Measurements from ENCODE around the gene MRPS34.

The MRPS34 gene

GRCh38 chr16:1724491-1724890 is 48.4 kb downstream of the MRPS34 start:
- DNase-seq = no peak

- DNase-seq = no peak
Measured at GRCh38 chr16:1723450-1724147, 49.3 kb downstream of the MRPS34 start.

Data from NCI-H2081 treated with DMSO at 0.1 percent for 48 hours (cell line).